Ascending aorta (tissue), 2 donors: ENCODE measurements around the gene SHISA9. TPM values are rescaled to one million over a fixed set of nuclear protein-coding genes. Genes with fewer than 3 reads are reported as not detected.

Source experiments
- DNase-seq, 2 donors: peaks; one replicate each; pipeline ENCODE4 v3.0.0-alpha.2; 2019; ENCODE audit warnings: low spot score in 2 of 2
- H3K27ac ChIP-seq, 2 donors: fragments of 200-600 bp; sonication (generic); one replicate each; pipeline ENCODE4 v1.5.1; 2016 to 2017; ENCODE audit warnings: mild to moderate bottlenecking in 1 of 2
- H3K27me3 ChIP-seq: fragments of 200-600 bp; sonication (generic); one replicate; pipeline ENCODE4 v1.5.1; 2017
- H3K36me3 ChIP-seq, 2 donors: fragments of 200-600 bp; sonication (generic); one replicate each; pipeline ENCODE4 v1.5.1; 2016
- H3K4me1 ChIP-seq, 2 donors: fragments of 200-600 bp; sonication (generic); one replicate each; pipeline ENCODE4 v1.5.1; 2016 to 2017; ENCODE audit warnings: mild to moderate bottlenecking in 1 of 2
- H3K4me3 ChIP-seq, 2 donors: fragments of 200-600 bp; sonication (generic); one replicate each; pipeline ENCODE4 v1.5.1; 2016 to 2017; ENCODE audit warnings: mild to moderate bottlenecking in 1 of 2
- H3K9me3 ChIP-seq, 2 donors: fragments of 200-600 bp; sonication (generic); one replicate each; pipeline ENCODE4 v1.5.1; 2016
- intact Hi-C: fragments of 100-400 bp; cut with DNase I; formaldehyde crosslinking; loops from one replicate; pipeline ENCODE4 v1.15.1; 2023
- total RNA-seq: library from RNA; depleted of rRNA; stranded (reverse); fragments of >200 nt; gene quantifications from one replicate; pipeline ENCODE4 v1.1.0, GENCODE V29; 2016
- TF ChIP-seq, protein P1 (sequence below), 3 experiments: fragments of 200-600 bp in 2 of 3; fragments of 450-650 bp in 1 of 3; sonication (generic) in 2 of 3; IDR thresholded peaks; one replicate each; pipeline ENCODE4 v1.5.1; 2016 to 2019; ENCODE audit warnings: antibody characterized with exemption in 3 of 3, mild to moderate bottlenecking in 1 of 3, moderate library complexity in 1 of 3

Gene SHISA9
- total RNA-seq, 1 donor from 2014 or later = 8.9 TPM

DNA sequence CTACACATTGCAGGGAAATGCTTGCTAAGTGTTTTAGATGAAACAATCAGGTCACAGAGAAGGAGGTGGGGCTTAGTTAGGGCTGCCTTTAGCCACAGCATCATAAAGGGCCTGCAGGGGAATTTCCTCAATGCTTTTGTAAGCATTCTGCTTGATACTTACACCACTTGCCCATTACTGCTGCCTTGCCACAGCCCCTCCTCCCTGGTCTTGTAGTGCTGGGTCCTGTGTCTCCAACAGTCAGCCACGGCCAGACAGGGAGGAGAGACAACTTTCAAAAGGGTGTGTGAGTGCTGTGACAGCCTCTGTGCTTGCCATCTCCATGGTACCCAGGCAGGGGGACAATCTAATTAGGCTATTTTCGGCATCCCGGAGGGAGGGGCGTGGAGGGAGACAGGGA, 111.2 kb downstream of the SHISA9 start:
- Histone ChIP-seq H3K4me1 (no peaks in the 10 kb centered on the region), H3K9me3 (no peaks in the 10 kb centered on the region), H3K4me3 (no peak overlapping the region), H3K36me3 (no peaks in the 10 kb centered on the region), H3K27ac (no peak overlapping the region), H3K27me3 (no peaks in the 10 kb centered on the region)
- no peak for DNase-seq
- intact Hi-C loops = no loop called here
- TF ChIP-seq, protein P1, sequence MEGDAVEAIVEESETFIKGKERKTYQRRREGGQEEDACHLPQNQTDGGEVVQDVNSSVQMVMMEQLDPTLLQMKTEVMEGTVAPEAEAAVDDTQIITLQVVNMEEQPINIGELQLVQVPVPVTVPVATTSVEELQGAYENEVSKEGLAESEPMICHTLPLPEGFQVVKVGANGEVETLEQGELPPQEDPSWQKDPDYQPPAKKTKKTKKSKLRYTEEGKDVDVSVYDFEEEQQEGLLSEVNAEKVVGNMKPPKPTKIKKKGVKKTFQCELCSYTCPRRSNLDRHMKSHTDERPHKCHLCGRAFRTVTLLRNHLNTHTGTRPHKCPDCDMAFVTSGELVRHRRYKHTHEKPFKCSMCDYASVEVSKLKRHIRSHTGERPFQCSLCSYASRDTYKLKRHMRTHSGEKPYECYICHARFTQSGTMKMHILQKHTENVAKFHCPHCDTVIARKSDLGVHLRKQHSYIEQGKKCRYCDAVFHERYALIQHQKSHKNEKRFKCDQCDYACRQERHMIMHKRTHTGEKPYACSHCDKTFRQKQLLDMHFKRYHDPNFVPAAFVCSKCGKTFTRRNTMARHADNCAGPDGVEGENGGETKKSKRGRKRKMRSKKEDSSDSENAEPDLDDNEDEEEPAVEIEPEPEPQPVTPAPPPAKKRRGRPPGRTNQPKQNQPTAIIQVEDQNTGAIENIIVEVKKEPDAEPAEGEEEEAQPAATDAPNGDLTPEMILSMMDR (IDR thresholded peaks at IDR 0.05) = no peak

DNA sequence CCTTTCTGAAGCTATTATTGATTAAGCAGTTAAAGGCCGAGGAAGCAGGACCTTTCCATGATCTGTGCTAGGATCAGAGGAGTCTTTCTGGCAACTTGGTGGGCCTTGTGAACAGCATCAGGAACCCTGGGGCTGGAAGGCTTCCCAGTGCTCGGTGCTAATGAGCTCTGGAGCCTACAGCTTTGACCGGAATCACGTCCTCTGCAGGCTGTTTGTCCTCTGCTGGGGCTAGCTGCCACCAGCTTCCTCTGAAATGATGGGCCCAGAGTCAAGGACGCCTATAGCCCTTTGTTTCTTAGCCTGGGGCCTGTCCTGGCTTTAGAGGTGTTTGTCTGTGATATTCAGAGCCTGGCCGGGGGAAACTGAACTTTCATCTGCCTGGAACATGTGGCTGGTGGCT, 111.6 kb downstream of the SHISA9 start:
- no peaks in the 10 kb centered on the region for H3K27me3 ChIP-seq
- TF ChIP-seq, protein P1 (IDR thresholded peaks at IDR 0.05) = no peak
- intact Hi-C loops = no loop called here

DNA sequence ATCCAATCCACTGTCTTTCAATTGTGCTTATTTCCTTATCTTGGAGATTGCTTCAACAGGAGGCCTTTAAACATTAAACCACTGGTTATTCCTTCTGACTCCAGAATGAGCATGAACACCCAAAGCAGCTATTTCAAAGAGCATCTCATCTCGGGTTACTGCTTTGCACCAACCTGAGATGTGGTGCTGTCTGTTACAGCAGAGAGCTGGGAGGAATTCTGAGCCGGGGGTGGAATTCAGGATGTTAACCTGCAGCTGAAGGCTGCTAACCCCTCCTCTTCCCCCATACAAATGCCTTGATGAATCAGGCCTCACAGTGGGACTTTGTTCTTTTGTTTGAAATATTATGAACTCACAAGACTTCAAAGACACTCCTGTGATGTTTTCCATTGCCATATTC, 113.1 kb downstream of the SHISA9 start:
- Histone ChIP-seq H3K27me3 (no peaks in the 10 kb centered on the region), H3K4me3 (no peak overlapping the region), H3K36me3 (no peaks in the 10 kb centered on the region), H3K4me1 (no peaks in the 10 kb centered on the region), H3K27ac (no peak overlapping the region), H3K9me3 (no peaks in the 10 kb centered on the region)
- TF ChIP-seq, protein P1 (IDR thresholded peaks at IDR 0.05) = no peak
- intact Hi-C loops = no loop called here
- DNase-seq = no peak

More for the DNA sequence above, 111.6 kb downstream of the SHISA9 start:
- no peaks in the 10 kb centered on the region for H3K36me3 ChIP-seq
- H3K4me3 ChIP-seq = no peak overlapping the region
- H3K4me1 ChIP-seq = no peaks in the 10 kb centered on the region
- no peak overlapping the region for H3K27ac ChIP-seq
- H3K9me3 ChIP-seq = no peaks in the 10 kb centered on the region
- DNase-seq = no peak

DNA sequence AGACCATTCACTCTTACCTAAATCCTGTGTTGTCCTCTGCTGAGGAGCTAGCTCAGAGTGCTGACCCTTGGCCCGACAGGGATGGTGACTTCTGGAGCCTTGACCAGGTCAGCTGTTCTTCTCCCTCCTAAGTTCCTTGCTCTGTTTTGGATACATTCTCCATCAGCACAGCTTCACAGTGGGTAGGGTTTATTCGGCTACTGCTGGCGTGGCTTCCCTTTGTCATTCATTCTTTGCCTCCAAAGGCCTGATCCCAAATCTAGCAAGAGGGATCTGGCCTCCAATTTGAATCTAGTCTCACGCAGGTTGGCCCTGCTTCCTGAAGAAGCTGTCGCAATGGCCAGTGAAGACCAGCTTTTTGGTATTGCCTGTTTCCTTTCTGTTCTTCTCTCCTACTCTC, 116.6 kb downstream of the SHISA9 start:
- TF ChIP-seq, protein P1 (IDR thresholded peaks at IDR 0.05) = no peak
- intact Hi-C loops = no loop called here
- Histone ChIP-seq H3K9me3 (no peaks in the 10 kb centered on the region), H3K4me3 (no peak overlapping the region), H3K27me3 (no peaks in the 10 kb centered on the region), H3K36me3 (no peaks in the 10 kb centered on the region), H3K4me1 (no peaks in the 10 kb centered on the region), H3K27ac (no peak overlapping the region)
- no peak for DNase-seq

DNA sequence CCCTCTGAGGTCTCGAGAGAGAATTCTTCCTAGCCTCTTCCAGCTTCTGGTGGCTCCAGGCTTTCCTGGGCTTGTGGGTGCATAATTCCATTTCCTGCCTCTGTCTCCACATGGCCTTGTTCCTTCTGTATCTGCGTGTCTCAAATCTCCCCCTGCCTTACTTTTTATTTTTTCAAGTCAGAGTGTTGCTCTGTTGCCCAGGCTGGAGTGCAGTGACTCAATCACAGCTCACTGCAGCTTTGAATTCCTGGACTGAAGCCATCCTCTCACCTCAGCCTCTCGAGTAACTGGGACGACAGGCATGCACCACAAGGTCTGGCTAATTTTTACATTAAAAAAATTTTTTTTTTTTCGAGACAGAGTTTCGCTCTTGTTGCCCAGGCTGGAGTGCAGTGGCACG, 120.6 kb downstream of the SHISA9 start:
- no peaks in the 10 kb centered on the region for H3K36me3 ChIP-seq
- no peaks in the 10 kb centered on the region for H3K9me3 ChIP-seq
- no peaks in the 10 kb centered on the region for H3K27me3 ChIP-seq
- DNase-seq = no peak
- no peak overlapping the region for H3K27ac ChIP-seq
- no peak overlapping the region for H3K4me3 ChIP-seq
- intact Hi-C loops = no loop called here
- no peaks in the 10 kb centered on the region for H3K4me1 ChIP-seq
- TF ChIP-seq, protein P1 (IDR thresholded peaks at IDR 0.05) = no peak

DNA sequence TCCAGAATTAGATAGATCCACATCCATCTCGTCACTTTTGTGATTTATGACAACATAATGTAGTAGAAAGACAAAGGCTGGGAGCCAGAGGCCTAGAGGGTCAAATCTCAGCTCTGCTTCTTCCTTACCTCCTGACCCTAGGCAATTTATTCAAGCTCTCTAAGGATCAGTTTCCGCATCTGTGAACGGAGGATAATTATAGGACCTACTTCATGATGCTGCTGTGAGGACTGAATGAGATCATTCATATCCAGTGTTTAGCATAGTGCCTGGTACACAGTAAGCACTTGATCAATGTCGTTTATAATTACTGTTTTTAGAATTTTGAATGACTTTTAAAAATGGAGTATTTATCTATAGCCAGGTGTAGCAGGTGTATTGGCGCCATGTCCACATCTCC, 128.4 kb downstream of the SHISA9 start:
- Histone ChIP-seq H3K27me3 (no peaks in the 10 kb centered on the region), H3K4me1 (no peaks in the 10 kb centered on the region), H3K9me3 (no peaks in the 10 kb centered on the region), H3K36me3 (no peaks in the 10 kb centered on the region), H3K27ac (no peak overlapping the region), H3K4me3 (no peak overlapping the region)
- intact Hi-C loops = no loop called here
- TF ChIP-seq, protein P1 (IDR thresholded peaks at IDR 0.05) = no peak
- DNase-seq = no peak
